ENCODE measurements around the gene P4HA2. TPM values are rescaled to one million over a fixed set of nuclear protein-coding genes. Genes with fewer than 3 reads are reported as not detected.

P4HA2 gene
- polyA plus RNA-seq, 1 donor (not counting 4 experiments of a cell fraction or from before 2014, with no cell fraction given): 93.6 TPM

- Histone ChIP-seq H3K9me1 (ENCODE audit: control insufficient read depth, extremely low read depth, insufficient read depth, low read length) (peaks cover 2% of the 10 kb centered on the region), H3K9ac (ENCODE audit: control insufficient read depth, extremely low read depth, insufficient read depth, low read length) (peak overlapping the region; percentile 61), H3K27ac (ENCODE audit: control insufficient read depth, insufficient read depth, low read length) (peak overlapping the region; percentile 68), H4K20me1 (ENCODE audit: control insufficient read depth, extremely low read depth, insufficient read depth, low read length) (no peaks in the 10 kb centered on the region), H3K4me3 (ENCODE audit: control insufficient read depth in 2 of 3, extremely low read depth in 1 of 3, insufficient read depth in 2 of 3, low read depth in 1 of 3, low read length in 3 of 3) (no peak overlapping the region), H2AFZ (ENCODE audit: control insufficient read depth, low read length) (no peak overlapping the region), H3K27me3 (ENCODE audit: control insufficient read depth, extremely low read depth, insufficient read depth, low read length) (no peaks in the 10 kb centered on the region), H3K79me2 (ENCODE audit: control insufficient read depth, insufficient read depth, low read length) (peaks cover 13% of the 10 kb centered on the region), H3K4me2 (ENCODE audit: control insufficient read depth, extremely low read depth, insufficient read depth, low read depth, low read length) (peak overlapping the region; percentile 74), H3K4me1 (ENCODE audit: control insufficient read depth, extremely low read depth, insufficient read depth, low read length) (peaks cover 11% of the 10 kb centered on the region), H3K36me3 (ENCODE audit: control insufficient read depth in 2 of 2, extremely low read depth in 1 of 2, insufficient read depth in 2 of 2, low read length in 2 of 2) (peaks cover 31 to 46% of the 10 kb centered on the region in 2 experiments), H3K9me3 (ENCODE audit: control insufficient read depth, low read depth, low read length) (no peaks in the 10 kb centered on the region)
- FAIRE-seq: no peak
- no peak for DNase-seq (ENCODE audit: low read depth, low spot score)
- dilution Hi-C loops (cut with MboI; ENCODE audit: extremely low pct_ligation_motif_present, low sequenced_read_pairs): no loop called here
- no peak for TF ChIP-seq CTCF (optimal IDR thresholded peaks at IDR 0.05 in 1 of 3, IDR thresholded peaks at IDR 0.05 in 1 of 3, conservative IDR thresholded peaks at IDR 0.05 in 1 of 3; ENCODE audit: extremely low read depth in 1 of 3, insufficient read depth in 2 of 3, low read length in 3 of 3)
- TF ChIP-seq EZH2 (IDR thresholded peaks at IDR 0.05; ENCODE audit: low read length): no peak
Measured at GRCh38 chr5:132214491-132214890, 13.2 kb downstream of the P4HA2 start.

GRCh38 chr5:132213666-132214065 lies 14.0 kb downstream of the P4HA2 start:
- Histone ChIP-seq H3K9ac (ENCODE audit: control insufficient read depth, extremely low read depth, insufficient read depth, low read length) (no peak overlapping the region), H4K20me1 (ENCODE audit: control insufficient read depth, extremely low read depth, insufficient read depth, low read length) (no peaks in the 10 kb centered on the region), H3K4me3 (ENCODE audit: control insufficient read depth in 2 of 3, extremely low read depth in 1 of 3, insufficient read depth in 2 of 3, low read depth in 1 of 3, low read length in 3 of 3) (no peak overlapping the region), H3K9me3 (ENCODE audit: control insufficient read depth, low read depth, low read length) (no peaks in the 10 kb centered on the region), H2AFZ (ENCODE audit: control insufficient read depth, low read length) (no peak overlapping the region), H3K27me3 (ENCODE audit: control insufficient read depth, extremely low read depth, insufficient read depth, low read length) (no peaks in the 10 kb centered on the region), H3K36me3 (ENCODE audit: control insufficient read depth in 2 of 2, extremely low read depth in 1 of 2, insufficient read depth in 2 of 2, low read length in 2 of 2) (peaks cover 36 to 48% of the 10 kb centered on the region in 2 experiments), H3K4me1 (ENCODE audit: control insufficient read depth, extremely low read depth, insufficient read depth, low read length) (peaks cover 11% of the 10 kb centered on the region), H3K27ac (ENCODE audit: control insufficient read depth, insufficient read depth, low read length) (no peak overlapping the region), H3K4me2 (ENCODE audit: control insufficient read depth, extremely low read depth, insufficient read depth, low read depth, low read length) (no peak overlapping the region), H3K9me1 (ENCODE audit: control insufficient read depth, extremely low read depth, insufficient read depth, low read length) (peaks cover 2% of the 10 kb centered on the region), H3K79me2 (ENCODE audit: control insufficient read depth, insufficient read depth, low read length) (peaks cover 4% of the 10 kb centered on the region)
- dilution Hi-C loops (cut with MboI; ENCODE audit: extremely low pct_ligation_motif_present, low sequenced_read_pairs): no loop called here
- DNase-seq (ENCODE audit: low read depth, low spot score) (no peak), FAIRE-seq (no peak)
- no peak for TF ChIP-seq CTCF (optimal IDR thresholded peaks at IDR 0.05 in 1 of 3, IDR thresholded peaks at IDR 0.05 in 1 of 3, conservative IDR thresholded peaks at IDR 0.05 in 1 of 3; ENCODE audit: extremely low read depth in 1 of 3, insufficient read depth in 2 of 3, low read length in 3 of 3)
- no peak for TF ChIP-seq EZH2 (IDR thresholded peaks at IDR 0.05; ENCODE audit: low read length)
